Panc1 (cell line): ENCODE measurements around the gene TLDC2. TPM values are rescaled to one million over a fixed set of nuclear protein-coding genes. Genes with fewer than 3 reads are reported as not detected.

Experiments used
- ATAC-seq: fragments of 200-7000 bp; cut with Tn5 transposase; 2 replicates; pipeline ENCODE4 v1.9.1; 2020; ENCODE audit warnings: mild to moderate bottlenecking, moderate library complexity
- BruUV-seq: library from RNA; stranded (reverse); fragments of 400-500 nt; replicated peaks from 2 replicates; lab custom pipeline; 2021; lab: Mats Ljungman, UMichigan
- CTCF ChIA-PET: fragments of 300-600 bp; sonication (Branson Sonifier 250); formaldehyde crosslinking; loops from one replicate; lab custom pipeline; 2022; ENCODE audit warnings: antibody characterized with exemption; lab: Charles Lee
- POLR2A ChIA-PET: fragments of 300-600 bp; sonication (Branson Sonifier 250); formaldehyde crosslinking; loops from one replicate; lab custom pipeline; 2022; ENCODE audit warnings: antibody characterized with exemption; lab: Charles Lee
- DNase-seq: peaks from one replicate; pipeline ENCODE4 v3.0.0-alpha.2; 2010; ENCODE audit warnings: low read depth, low spot score
- H3K27ac ChIP-seq: 2 replicates; pipeline ENCODE4 v1.5.1; 2011; ENCODE audit warnings: mild to moderate bottlenecking, low read length, inconsistent platforms
- H3K27me3 ChIP-seq: fragments of 200-500 bp; sonication (Bioruptor generic); 2 replicates; pipeline ENCODE4 v1.6.0; 2014; ENCODE audit warnings: low read length, inconsistent platforms; ENCODE audit not compliant: control insufficient read depth, insufficient read depth
- H3K36me3 ChIP-seq: fragments of 200-500 bp; sonication (Bioruptor generic); 2 replicates; pipeline ENCODE4 v1.5.1; 2014; ENCODE audit warnings: inconsistent platforms, mild to moderate bottlenecking, low read length, moderate library complexity; ENCODE audit not compliant: control insufficient read depth, insufficient read depth
- H3K4me1 ChIP-seq: 2 replicates; pipeline ENCODE4 v1.5.1; 2011; ENCODE audit warnings: inconsistent platforms, mild to moderate bottlenecking, low read length, moderate library complexity; ENCODE audit not compliant: control insufficient read depth, insufficient read depth
- H3K4me3 ChIP-seq, 2 experiments: 2 replicates each; pipeline ENCODE4 v1.5.1; 2011 to 2012; ENCODE audit warnings: low read depth in 2 of 2, low read length in 2 of 2, mild to moderate bottlenecking in 2 of 2, inconsistent platforms in 1 of 2, moderate library complexity in 1 of 2
- H3K9me3 ChIP-seq: fragments of 200-500 bp; sonication (Bioruptor generic); 2 replicates; pipeline ENCODE4 v1.5.1; 2014; ENCODE audit warnings: low read depth, mild to moderate bottlenecking, inconsistent platforms, low read length, moderate library complexity; ENCODE audit not compliant: control insufficient read depth, insufficient read depth
- POLR2AphosphoS5 ChIP-seq: IDR thresholded peaks from 2 replicates; pipeline ENCODE4 v1.6.1; 2012; ENCODE audit warnings: mild to moderate bottlenecking, low read depth, low read length, moderate library complexity
- SIN3A ChIP-seq: IDR thresholded peaks from 2 replicates; pipeline ENCODE4 v1.6.1; 2012; ENCODE audit warnings: low read depth, mild to moderate bottlenecking, low read length, moderate library complexity, borderline replicate concordance; ENCODE audit not compliant: insufficient read depth
- TCF7L2 ChIP-seq: IDR thresholded peaks from 2 replicates; pipeline ENCODE4 v1.6.1; 2011; ENCODE audit warnings: mild to moderate bottlenecking, low read depth, low read length, inconsistent platforms
- in situ Hi-C: cut with HindIII; loops from 2 replicates; pipeline ENCODE4 v1.10.0; 2016; ENCODE audit warnings: low sequenced_read_pairs, low pct_unique_long_range_greater_than_20kb
- intact Hi-C: fragments of 100-400 bp; cut with micrococcal nuclease; formaldehyde crosslinking; loops from one replicate; pipeline ENCODE4 v1.10.0; 2022; ENCODE audit not compliant: unreplicated experiment
- total RNA-seq: library from RNA; stranded (reverse); gene quantifications from one replicate; pipeline ENCODE4 v1.2.1, GENCODE V29; 2021; ENCODE audit not compliant: unreplicated experiment
- TF ChIP-seq, protein P1 (sequence below), 2 experiments: IDR thresholded peaks; 2 replicates each; pipeline ENCODE4 v1.6.1; 2011 to 2012; ENCODE audit warnings: low read depth in 2 of 2, control low read depth in 1 of 2, low read length in 1 of 2, mild to moderate bottlenecking in 1 of 2, moderate library complexity in 1 of 2; ENCODE audit not compliant: insufficient read depth in 1 of 2
- TF ChIP-seq, protein P2 (sequence below): fragments of 450-650 bp; IDR thresholded peaks from 2 replicates; pipeline ENCODE4 v1.5.1; 2017; ENCODE audit warnings: mild to moderate bottlenecking

Gene TLDC2
- total RNA-seq, 1 experiment from 2014 or later = not detected

DNA sequence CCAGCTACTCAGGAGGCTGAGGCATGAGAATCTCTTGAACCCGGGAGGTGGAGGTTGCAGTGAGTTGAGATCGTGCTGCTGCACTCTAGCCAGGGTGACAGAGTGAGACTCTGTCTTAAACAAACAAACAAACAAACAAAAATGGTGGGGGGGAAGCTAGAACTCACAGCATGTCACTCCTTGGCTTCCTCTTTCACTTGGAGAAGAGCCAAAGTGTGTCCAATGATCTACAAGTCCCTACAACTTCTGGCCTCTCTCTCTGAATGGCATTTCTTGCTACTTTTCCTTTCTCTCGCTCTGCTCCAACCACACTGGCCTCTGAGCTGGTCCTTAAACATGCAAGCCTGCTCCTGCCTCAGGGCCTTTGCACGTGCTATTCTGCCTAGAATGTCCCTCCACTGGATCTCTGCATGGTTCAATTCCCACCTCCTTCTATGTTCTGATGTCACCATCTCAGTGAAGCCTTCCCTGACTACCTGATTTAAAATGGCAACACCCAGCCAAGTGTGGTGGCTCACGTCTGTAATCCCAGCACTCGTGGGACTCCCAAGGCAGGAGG, 8.1 kb downstream of the TLDC2 start:
- no peak for DNase-seq
- ChIA-PET POLR2A (no interaction called here), CTCF (interaction anchor here (0.6 to 0.8 kb wide), 2 partner anchors 36 to 256 kb away, joined by 8 to 9 read pairs; no protein-coding TSS in a partner anchor)
- BruUV-seq = no TSS peak
- no peaks in the 10 kb centered on the region for H3K36me3 ChIP-seq
- intact Hi-C loops (no loop called here), in situ Hi-C loops (no loop called here)
- H3K27me3 ChIP-seq = no peaks in the 10 kb centered on the region
- no peak for ATAC-seq
- H3K4me3 ChIP-seq = no peak overlapping the region
- H3K9me3 ChIP-seq = no peaks in the 10 kb centered on the region
- H3K4me1 ChIP-seq = no peaks in the 10 kb centered on the region; the same call in 1 of the 2 replicates
- H3K27ac ChIP-seq = no peak overlapping the region
- TF ChIP-seq, protein P1, sequence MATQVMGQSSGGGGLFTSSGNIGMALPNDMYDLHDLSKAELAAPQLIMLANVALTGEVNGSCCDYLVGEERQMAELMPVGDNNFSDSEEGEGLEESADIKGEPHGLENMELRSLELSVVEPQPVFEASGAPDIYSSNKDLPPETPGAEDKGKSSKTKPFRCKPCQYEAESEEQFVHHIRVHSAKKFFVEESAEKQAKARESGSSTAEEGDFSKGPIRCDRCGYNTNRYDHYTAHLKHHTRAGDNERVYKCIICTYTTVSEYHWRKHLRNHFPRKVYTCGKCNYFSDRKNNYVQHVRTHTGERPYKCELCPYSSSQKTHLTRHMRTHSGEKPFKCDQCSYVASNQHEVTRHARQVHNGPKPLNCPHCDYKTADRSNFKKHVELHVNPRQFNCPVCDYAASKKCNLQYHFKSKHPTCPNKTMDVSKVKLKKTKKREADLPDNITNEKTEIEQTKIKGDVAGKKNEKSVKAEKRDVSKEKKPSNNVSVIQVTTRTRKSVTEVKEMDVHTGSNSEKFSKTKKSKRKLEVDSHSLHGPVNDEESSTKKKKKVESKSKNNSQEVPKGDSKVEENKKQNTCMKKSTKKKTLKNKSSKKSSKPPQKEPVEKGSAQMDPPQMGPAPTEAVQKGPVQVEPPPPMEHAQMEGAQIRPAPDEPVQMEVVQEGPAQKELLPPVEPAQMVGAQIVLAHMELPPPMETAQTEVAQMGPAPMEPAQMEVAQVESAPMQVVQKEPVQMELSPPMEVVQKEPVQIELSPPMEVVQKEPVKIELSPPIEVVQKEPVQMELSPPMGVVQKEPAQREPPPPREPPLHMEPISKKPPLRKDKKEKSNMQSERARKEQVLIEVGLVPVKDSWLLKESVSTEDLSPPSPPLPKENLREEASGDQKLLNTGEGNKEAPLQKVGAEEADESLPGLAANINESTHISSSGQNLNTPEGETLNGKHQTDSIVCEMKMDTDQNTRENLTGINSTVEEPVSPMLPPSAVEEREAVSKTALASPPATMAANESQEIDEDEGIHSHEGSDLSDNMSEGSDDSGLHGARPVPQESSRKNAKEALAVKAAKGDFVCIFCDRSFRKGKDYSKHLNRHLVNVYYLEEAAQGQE (IDR thresholded peaks at IDR 0.05; ENCODE audit: insufficient read depth in 1 of 2, low read depth in 2 of 2, low read length in 1 of 2) = no peak
- no peak for TF ChIP-seq TCF7L2
- no peak for TF ChIP-seq SIN3A
- no peak for TF ChIP-seq POLR2AphosphoS5
- TF ChIP-seq, protein P2, sequence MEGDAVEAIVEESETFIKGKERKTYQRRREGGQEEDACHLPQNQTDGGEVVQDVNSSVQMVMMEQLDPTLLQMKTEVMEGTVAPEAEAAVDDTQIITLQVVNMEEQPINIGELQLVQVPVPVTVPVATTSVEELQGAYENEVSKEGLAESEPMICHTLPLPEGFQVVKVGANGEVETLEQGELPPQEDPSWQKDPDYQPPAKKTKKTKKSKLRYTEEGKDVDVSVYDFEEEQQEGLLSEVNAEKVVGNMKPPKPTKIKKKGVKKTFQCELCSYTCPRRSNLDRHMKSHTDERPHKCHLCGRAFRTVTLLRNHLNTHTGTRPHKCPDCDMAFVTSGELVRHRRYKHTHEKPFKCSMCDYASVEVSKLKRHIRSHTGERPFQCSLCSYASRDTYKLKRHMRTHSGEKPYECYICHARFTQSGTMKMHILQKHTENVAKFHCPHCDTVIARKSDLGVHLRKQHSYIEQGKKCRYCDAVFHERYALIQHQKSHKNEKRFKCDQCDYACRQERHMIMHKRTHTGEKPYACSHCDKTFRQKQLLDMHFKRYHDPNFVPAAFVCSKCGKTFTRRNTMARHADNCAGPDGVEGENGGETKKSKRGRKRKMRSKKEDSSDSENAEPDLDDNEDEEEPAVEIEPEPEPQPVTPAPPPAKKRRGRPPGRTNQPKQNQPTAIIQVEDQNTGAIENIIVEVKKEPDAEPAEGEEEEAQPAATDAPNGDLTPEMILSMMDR = no peak

DNA sequence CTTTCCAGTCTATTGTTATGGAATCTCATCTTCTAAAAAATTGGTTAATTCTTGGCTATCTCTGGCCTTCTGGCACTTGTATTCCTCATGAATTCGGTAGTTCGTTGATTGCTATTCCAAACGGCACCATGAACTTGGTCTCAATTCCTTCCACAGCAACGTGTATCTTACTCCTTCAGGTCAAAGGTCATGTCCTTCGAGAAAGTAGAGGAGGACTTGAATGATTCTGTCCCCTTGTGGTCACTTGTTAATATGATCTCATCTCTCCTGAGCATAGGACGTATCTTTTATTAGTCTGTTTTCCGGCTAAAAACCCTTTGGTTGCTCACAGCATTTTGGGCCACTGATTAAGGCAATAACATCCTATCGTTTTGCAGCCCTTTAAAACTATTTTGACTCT, 9.4 kb downstream of the TLDC2 start:
- in situ Hi-C loops = no loop called here
- DNase-seq = no peak

More for the DNA sequence above, 9.4 kb downstream of the TLDC2 start:
- CTCF ChIA-PET = no interaction called here
- no peak for ATAC-seq
- intact Hi-C loops = no loop called here
- Histone ChIP-seq H3K9me3 (no peaks in the 10 kb centered on the region), H3K4me3 (no peak overlapping the region), H3K27me3 (no peaks in the 10 kb centered on the region), H3K4me1 (no peaks in the 10 kb centered on the region; the same call in 1 of the 2 replicates), H3K36me3 (no peaks in the 10 kb centered on the region), H3K27ac (no peak overlapping the region)
- no TSS peak for BruUV-seq
- POLR2A ChIA-PET = no interaction called here
- TF ChIP-seq, protein P1 (IDR thresholded peaks at IDR 0.05; ENCODE audit: insufficient read depth in 1 of 2, low read depth in 2 of 2, low read length in 1 of 2) = no peak
- TF ChIP-seq TCF7L2 (no peak), SIN3A (no peak), POLR2AphosphoS5 (no peak)
- TF ChIP-seq, protein P2 = no peak; the same call in 1 of the 2 replicates
